Osteoblast (primary cell): ENCODE results near the gene CADPS. TPM values are rescaled to one million over a fixed set of nuclear protein-coding genes. Genes with fewer than 3 reads are reported as not detected.

ENCODE experiments used
- DNase-seq: peaks from one replicate; pipeline ENCODE4 v3.0.0; 2011; ENCODE audit warnings: low spot score, mixed read lengths; ENCODE audit not compliant: insufficient read length; ENCODE audit errors: missing footprints
- H2AFZ ChIP-seq: 2 replicates; pipeline ENCODE4 v1.6.0; 2011; ENCODE audit warnings: mild to moderate bottlenecking, low read length
- H3K27ac ChIP-seq: 2 replicates; pipeline ENCODE4 v1.5.1; 2011; ENCODE audit warnings: mild to moderate bottlenecking, low read depth, low read length, moderate library complexity
- H3K27me3 ChIP-seq: 2 replicates; pipeline ENCODE4 v1.6.0; 2012; ENCODE audit warnings: mild to moderate bottlenecking, control low read depth, inconsistent platforms, low read length, moderate library complexity; ENCODE audit not compliant: insufficient read depth
- H3K36me3 ChIP-seq: 2 replicates; pipeline ENCODE4 v1.5.1; 2011; ENCODE audit warnings: mild to moderate bottlenecking, low read length, control low read depth, moderate library complexity; ENCODE audit not compliant: insufficient read depth
- H3K4me1 ChIP-seq: 2 replicates; pipeline ENCODE4 v1.5.1; 2011; ENCODE audit warnings: mild to moderate bottlenecking, low read length, control low read depth, moderate library complexity; ENCODE audit not compliant: insufficient read depth
- H3K4me2 ChIP-seq: 2 replicates; pipeline ENCODE4 v1.6.0; 2011; ENCODE audit warnings: mild to moderate bottlenecking, low read length; ENCODE audit not compliant: insufficient read depth
- H3K4me3 ChIP-seq: fragments of 200-600 bp; sonication (generic); 3 replicates; pipeline ENCODE4 v1.5.1; 2012; ENCODE audit warnings: mild to moderate bottlenecking, low read length, inconsistent platforms; ENCODE audit not compliant: insufficient read depth
- H3K79me2 ChIP-seq: 2 replicates; pipeline ENCODE4 v1.6.0; 2012; ENCODE audit warnings: mild to moderate bottlenecking, low read length, control low read depth, inconsistent platforms; ENCODE audit not compliant: insufficient read depth
- H3K9me3 ChIP-seq: 2 replicates; pipeline ENCODE4 v1.5.1; 2011; ENCODE audit warnings: low read depth, low read length, control low read depth
- H4K20me1 ChIP-seq: 2 replicates; pipeline ENCODE4 v1.6.0; 2012; ENCODE audit warnings: mild to moderate bottlenecking, low read length, control low read depth; ENCODE audit not compliant: insufficient read depth
- CTCF ChIP-seq: IDR thresholded peaks from 2 replicates; pipeline ENCODE4 v1.5.1; 2011; ENCODE audit warnings: mild to moderate bottlenecking, low read depth, low read length, moderate library complexity; ENCODE audit errors: extremely low read depth
- total RNA-seq: library from RNA; depleted of rRNA; stranded (reverse); fragments of >200 nt; gene quantifications from 2 replicates; pipeline ENCODE4 v1.2.3, GENCODE V29; 2012

Gene CADPS
- total RNA-seq, 1 donor: not detected

- Histone ChIP-seq H3K36me3 (no peaks in the 10 kb centered on the region), H3K27ac (no peak overlapping the region), H3K4me1 (no peaks in the 10 kb centered on the region), H3K79me2 (no peaks in the 10 kb centered on the region), H3K27me3 (no peaks in the 10 kb centered on the region), H4K20me1 (no peaks in the 10 kb centered on the region), H3K4me2 (peak overlapping the region; percentile 83), H3K9me3 (no peaks in the 10 kb centered on the region), H3K4me3 (peak overlapping the region; percentile 57), H2AFZ (peak overlapping the region; percentile 86)
- no peak for DNase-seq
- no peak for TF ChIP-seq CTCF
Measured at GRCh38 chr3:62445275-62445674, 429.9 kb downstream of the CADPS start.

GRCh38 chr3:62439978-62440377 is 435.2 kb downstream of the CADPS start:
- H3K9me3 ChIP-seq: no peaks in the 10 kb centered on the region
- H3K27ac ChIP-seq: no peak overlapping the region
- no peaks in the 10 kb centered on the region for H3K4me1 ChIP-seq
- H3K4me3 ChIP-seq: no peak overlapping the region
- no peak overlapping the region for H2AFZ ChIP-seq
- no peak for TF ChIP-seq CTCF
- H4K20me1 ChIP-seq: no peaks in the 10 kb centered on the region
- peaks cover 3% of the 10 kb centered on the region for H3K27me3 ChIP-seq
- no peak overlapping the region for H3K4me2 ChIP-seq
- H3K79me2 ChIP-seq: no peaks in the 10 kb centered on the region
- no peaks in the 10 kb centered on the region for H3K36me3 ChIP-seq
- no peak for DNase-seq

GRCh38 chr3:62439176-62439813 is 435.9 kb downstream of the CADPS start:
- Histone ChIP-seq H3K27me3 (peaks cover 3% of the 10 kb centered on the region), H2AFZ (no peak overlapping the region), H3K27ac (no peak overlapping the region), H3K79me2 (no peaks in the 10 kb centered on the region), H3K4me1 (no peaks in the 10 kb centered on the region), H3K9me3 (no peaks in the 10 kb centered on the region), H3K36me3 (no peaks in the 10 kb centered on the region), H4K20me1 (no peaks in the 10 kb centered on the region), H3K4me2 (no peak overlapping the region), H3K4me3 (no peak overlapping the region)
- TF ChIP-seq CTCF: no peak
- DNase-seq: no peak

GRCh38 chr3:62436785-62437184 is 438.4 kb downstream of the CADPS start:
- no peak for DNase-seq
- H2AFZ ChIP-seq: no peak overlapping the region

More at GRCh38 chr3:62436785-62437184, 438.4 kb downstream of the CADPS start:
- H3K4me3 ChIP-seq: no peak overlapping the region
- no peaks in the 10 kb centered on the region for H3K9me3 ChIP-seq
- no peaks in the 10 kb centered on the region for H3K4me1 ChIP-seq
- no peaks in the 10 kb centered on the region for H4K20me1 ChIP-seq
- H3K27me3 ChIP-seq: peaks cover 8% of the 10 kb centered on the region
- H3K27ac ChIP-seq: no peak overlapping the region
- H3K36me3 ChIP-seq: no peaks in the 10 kb centered on the region
- TF ChIP-seq CTCF: no peak
- no peak overlapping the region for H3K4me2 ChIP-seq
- no peaks in the 10 kb centered on the region for H3K79me2 ChIP-seq
